ENCODE results near the gene NEURL3.
A peak's percentile ranks its signal among the peaks of the same experiment; 100 is the strongest.

The NEURL3 gene

GRCh38 chr2:96539215-96539920, 34.2 kb upstream of the NEURL3 start:
- no peak for DNase-seq

GRCh38 chr2:96538487-96539214, 33.5 kb upstream of the NEURL3 start:
- DNase-seq: no peak

GRCh38 chr2:96537734-96538486, 32.8 kb upstream of the NEURL3 start:
- no peak for DNase-seq

DNA sequence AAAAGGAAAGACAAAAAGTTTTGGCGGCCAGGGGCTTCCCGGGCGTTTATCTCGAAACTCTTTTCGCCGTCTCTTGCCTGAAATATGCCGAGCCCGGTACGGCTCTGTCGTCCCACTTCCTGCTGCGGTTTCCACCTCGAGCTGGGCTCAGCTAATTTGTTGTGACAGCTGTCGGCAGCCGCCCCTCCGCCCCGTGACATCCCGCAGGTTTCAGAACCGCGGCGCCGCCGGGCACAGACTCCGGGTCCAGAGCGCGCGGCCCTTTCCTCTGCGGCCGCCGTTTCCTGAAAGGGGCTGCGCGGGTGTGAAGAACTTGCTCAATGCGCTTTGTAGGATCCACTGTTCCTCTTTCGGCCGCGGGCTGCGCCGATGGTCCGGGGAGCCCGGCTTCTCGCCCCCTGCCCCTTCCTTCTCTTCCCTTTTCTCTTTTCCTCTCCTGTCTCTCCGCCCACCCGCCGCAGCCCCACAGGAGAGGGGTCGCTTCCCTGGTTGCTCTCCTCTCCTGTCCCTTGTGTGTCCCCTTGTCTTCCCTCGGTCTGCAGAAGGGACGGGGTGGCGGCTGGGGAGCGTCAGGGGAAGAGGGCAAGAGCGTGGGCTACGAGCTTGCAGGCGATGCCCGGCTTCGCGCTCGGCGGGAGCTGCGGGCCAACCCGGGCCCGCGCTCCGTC, 32.0 kb upstream of the NEURL3 start:
- no peak for DNase-seq

- peak; percentile 63 for DNase-seq
Measured at GRCh38 chr2:96536445-96537065, 31.4 kb upstream of the NEURL3 start, which contains the start of gene ARID5A. Gene ARID5A, plus strand, starts transcription at chr2:96536752. Its CDS starts 75 bp downstream, at chr2:96536827.

DNA sequence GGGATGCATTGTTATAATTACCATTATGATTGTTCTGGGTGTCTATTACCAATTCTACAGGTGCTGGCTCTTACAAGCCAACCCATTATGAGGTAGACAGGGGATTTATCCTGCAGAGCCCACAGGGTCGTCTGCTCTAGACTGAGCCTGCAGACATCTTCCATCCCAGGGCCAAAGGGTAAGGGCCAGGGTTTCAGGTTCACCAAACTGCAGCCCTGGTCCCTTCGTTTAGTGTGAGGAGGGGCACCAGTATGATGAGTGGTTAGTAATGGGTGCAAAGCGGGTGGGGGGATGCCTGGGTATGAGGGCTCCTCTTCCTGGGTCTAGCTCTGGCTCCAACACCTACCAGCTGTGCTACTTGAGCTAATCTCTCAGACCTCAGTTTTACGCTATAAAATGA, 30.2 kb upstream of the NEURL3 start:
- no peak for DNase-seq

DNA sequence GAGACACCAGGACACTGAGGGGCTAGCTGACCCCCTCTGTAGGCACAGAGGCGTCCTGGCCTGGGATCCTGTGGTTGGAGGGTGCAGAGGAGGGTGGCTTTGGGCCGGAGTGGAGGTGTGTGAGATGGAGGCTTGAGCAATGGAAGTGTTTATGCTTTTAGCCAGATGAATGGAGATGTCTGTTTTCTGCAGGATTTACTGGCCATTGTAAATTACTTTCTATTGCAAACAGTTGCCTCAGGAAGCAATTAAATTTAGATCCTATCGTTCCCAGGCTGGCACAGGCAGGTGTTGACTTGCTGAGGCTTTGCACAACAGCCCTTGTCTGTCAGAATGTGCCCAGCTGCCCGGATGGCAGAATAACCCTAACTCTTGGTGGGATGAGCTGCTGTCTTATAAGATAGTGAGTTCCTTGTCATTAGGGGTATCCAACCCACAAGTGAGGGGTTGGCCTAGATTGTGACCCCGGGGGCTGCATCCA, 29.6 kb upstream of the NEURL3 start:
- DNase-seq: no peak

DNA sequence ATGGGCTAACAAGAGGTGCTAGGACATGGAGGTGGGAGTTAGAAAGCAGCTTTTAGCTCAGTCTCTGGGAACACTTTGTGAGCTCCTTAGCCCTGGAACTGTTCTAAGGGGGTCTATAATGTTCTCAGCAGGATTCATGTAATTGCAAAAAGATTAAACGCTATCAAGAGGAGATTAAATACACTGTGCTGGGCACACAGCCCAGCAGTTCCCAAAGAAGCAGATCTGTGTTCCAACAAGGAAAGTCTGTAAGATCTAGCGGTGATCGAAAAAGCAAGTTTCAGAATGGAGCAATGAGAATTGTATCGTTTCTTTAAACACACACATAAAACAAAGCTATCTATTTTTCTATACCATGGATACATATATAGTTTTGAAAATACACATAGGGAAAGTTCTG, 29.0 kb upstream of the NEURL3 start:
- DNase-seq: no peak

DNA sequence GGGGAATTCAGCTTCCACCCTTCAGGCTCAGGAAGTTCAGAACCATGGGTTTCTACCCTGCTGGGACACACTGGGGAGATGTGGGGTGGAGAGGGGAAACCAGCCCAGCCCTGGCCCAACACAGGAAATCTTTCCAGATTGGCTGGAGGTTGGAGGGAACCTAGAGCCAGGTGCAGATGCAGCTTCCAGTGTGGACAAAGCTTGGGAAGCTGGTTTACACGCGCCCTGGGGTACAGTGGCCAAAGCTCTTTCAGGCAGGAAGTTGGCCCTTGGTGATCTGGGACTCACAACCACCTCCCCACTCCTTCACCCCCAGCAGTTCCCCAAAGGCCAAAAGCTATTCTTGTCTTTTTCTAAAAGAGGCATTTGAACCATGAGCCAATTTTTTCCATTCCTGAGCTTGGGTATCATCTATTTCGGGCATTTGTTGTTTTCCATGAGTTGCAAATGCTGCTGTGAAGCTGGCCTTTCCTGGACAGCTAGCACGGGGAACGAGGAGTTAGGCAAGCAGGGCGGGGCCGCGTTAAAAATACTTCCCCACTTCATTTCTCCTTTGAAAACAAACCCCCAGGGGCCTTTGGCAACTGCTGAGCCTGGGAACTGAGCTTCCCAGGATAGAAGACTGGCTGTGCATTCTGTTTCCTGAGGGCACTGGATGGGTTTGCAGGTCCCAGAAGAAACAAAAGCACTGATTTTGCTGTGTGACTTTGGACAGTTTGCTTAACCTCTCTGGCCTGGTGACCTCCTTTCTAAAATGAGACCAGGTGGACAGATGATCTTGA, 28.3 kb upstream of the NEURL3 start:
- DNase-seq: no peak

DNA sequence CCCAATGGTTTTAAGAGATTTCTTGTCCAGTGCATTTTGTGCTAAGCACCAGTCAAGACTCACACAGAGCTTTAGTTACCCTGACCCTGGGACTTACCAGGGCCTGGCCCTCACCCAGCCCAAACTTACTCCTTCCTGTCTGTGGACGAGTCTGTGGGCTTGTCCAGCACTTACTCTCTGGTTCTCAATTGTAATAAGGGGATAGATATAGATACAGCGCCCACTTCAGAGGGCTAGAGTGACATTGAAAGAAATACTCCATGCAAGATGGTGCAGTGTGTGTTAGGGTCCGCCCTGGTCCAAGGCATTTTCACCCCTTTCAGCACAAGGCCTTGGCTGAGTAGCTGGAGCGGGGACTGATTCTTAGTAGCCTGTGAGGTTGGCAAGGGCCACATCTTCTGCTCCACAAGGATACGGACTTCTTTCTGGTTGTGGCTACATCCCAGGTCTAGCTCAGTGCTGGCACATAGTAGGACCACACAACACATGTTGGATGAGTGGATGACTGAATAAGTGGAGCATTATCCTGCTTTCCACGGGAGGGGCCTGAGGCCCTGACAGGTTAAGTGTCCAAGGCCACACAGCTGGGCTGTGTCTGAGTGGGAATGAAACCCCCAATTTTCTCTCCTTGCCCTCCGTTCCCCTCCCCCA, 27.6 kb upstream of the NEURL3 start:
- DNase-seq: no peak

DNA sequence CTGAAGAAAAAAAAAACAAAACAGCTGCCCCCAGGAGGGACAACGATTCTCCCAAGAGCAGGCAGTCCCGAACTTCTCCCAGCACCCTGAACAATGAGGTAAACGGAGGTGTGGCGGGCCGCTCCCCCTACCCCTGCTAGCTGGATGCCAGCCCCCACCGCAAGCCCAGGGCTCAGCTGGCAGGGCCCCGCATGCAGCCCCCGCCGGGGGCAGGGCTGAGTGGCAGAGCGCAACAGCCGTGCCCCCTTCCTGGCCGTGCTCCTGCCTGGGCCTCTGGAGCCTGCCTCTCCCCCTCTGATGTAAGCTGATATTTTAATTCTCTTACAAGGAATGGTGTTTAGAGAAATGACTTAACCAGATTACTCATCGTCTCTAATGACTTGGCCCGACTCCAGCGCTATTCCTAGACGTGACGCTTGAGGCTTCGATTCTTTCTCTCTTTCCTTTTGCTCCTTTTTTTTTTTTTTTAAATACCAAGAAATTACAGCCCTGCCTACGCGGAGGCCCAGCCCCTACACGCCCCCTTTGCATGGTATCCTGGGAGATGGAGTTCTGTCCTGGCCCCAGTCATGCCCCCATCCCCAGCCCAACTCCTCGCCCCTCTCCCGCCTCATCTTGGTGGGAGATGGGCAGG, 26.8 kb upstream of the NEURL3 start:
- peak; percentile 84 for DNase-seq

- DNase-seq: no peak
Measured at GRCh38 chr2:96531366-96531765, 26.2 kb upstream of the NEURL3 start.

DNA sequence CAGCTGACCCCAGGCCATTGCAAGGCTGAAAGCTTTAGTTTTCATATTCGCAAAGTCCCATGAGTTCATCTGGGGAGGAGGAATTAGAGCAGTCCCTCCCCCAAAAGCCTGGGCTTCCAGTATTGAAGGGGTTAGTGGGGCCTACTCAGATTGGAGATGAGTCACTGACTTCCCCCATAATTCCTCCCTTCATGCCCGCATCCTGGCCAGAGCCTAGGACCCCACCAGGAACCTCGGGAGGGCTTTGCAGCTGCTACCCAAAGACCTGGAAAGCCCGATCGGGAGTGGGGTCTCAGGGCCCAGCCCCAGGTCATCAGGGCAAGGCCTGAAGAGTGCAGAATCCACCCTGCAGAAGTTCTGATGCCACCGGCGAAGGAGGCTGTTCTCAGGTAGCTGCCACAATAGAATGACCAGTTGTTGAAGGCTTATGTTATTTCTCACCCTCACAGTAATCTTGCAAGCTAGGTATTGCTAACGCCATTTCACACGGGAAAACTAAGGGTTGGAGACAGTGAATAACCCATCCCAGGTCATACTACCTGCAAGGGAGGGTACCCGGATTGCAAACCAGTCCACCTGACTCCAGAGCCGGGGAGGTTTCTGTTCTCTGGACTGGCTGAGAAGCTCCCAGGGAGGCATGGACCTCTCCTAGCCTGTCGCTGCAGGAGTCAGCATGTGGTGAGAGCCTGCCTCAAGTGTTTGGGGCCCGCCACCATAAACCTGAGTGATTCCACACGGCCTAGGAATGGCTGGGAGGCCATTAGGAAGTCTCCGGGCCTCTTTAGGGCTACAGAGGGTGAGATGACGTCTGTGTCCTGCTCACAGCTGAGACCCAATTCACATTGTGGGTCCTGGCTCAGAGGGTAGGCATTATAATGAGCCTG, 25.6 kb upstream of the NEURL3 start:
- DNase-seq: no peak

GRCh38 chr2:96530144-96530430, 24.9 kb upstream of the NEURL3 start:
- DNase-seq: no peak

DNA sequence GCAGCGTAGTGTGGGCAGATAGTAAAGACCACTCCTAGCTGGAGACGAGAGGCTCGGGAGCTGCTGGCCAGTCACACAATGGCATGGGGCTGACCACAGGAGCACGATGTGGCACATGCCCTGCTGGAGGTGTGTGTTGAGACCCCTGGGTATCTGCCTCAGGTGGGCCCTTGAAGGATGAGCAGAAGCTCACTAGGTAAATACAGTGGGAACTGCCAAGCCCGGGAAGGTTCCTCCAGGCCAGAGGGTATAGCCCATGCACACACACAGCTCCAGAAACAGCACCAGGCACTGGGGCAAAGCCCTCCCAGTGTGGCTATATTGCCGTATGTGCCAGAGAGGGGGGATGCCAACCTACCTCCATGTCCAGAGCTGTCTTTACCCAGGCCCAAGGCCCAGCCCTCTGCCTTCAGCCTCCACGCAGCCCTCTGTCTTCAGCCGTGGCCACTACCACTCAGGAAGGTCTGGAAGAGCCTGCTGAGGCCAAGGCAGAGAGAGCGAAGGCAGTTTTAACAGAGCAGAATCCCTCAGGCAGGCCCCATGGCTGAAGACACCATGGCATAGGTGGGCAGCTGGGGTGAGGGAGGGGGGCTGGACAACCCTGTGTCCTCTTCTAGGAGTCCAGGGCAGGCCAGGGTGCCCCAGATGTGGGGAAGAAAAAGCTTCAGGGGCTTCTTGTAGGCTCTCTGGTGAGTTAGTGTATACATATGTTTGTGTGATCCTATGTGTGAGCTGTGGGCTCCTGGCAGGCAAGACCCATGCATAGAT, 24.4 kb upstream of the NEURL3 start:
- no peak for DNase-seq

DNA sequence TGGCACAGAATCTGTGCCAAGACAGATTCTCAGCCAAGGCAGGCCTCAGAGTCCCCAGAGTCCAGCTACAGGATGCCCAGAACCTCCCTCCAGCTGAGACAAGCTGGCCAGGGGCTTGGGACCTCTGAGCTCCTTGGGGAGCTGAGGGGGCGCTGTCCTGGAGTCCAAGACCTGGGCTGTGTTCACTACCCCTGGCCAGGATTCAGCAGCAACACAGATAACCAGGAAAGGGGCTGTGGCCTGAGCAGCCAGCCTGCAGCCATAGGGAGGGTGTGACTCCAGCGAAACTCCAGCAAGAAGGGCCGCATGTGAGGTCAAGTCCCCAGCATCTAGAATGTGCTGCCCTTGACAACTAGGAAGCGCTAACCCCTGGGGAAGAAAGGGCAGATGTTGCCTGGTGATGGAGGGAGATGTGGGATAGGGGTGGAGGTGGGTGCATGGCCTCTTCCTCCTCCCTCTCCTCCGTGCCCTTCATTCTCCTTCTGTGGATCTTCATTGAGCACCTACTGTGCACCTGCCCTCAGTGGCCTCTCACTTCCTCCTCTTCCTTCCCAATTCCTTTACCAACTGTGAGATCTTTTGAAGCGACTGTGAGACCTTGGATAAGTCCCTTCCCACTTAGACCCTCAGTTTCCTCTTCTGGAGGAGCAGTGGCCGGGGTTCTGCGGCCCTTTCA, 23.7 kb upstream of the NEURL3 start:
- DNase-seq: no peak

DNA sequence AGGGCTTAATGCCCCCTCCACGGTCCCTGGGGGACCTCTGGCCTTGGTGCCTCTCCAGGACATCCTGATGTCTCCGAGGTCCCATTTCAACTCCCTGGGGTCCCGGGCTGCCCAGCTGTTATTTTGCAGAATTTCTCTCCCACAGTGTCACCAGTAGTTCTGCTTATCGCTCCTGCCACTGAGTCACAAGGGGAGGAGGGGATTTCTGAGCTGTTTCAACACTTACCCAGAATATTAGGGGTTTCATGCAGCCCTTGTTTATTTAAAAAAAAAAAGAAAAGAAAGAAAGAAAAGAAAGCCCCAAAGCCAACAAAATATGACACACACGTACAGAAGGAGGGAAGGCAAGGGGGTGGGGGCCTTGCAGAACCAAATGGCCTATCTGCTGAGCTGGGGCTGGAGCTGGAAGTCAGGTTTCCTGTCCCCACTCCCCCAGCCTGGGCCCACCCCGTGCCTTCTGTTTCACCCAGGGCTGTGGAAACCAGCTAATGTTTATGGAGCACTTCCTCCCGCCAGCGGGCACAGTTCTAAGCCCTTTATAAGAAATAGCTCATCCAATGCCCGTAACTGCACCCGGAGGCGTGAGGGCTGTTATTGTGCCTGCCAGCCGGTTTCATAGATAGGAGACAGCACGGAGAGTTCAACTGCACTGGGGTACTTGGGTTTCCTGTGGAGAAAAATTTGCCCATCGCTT, 23.0 kb upstream of the NEURL3 start:
- no peak for DNase-seq
